Measurements from ENCODE around the gene DND1. TPM values are rescaled to one million over a fixed set of nuclear protein-coding genes. Genes with fewer than 3 reads are reported as not detected.
"Not testable (repeated sequence)": the region's sequence is repeated elsewhere in the genome, so short reads cannot be mapped to it uniquely, and the experiment has no call there.

Gene DND1
- total RNA-seq, result 1 to 10 TPM in 1 of 6 donors, under 1 TPM in 5; 0.37 to 1.0 (median 0.56) TPM
- polyA plus RNA-seq, result 1 to 10 TPM; 3.5 to 3.8 TPM

DNA sequence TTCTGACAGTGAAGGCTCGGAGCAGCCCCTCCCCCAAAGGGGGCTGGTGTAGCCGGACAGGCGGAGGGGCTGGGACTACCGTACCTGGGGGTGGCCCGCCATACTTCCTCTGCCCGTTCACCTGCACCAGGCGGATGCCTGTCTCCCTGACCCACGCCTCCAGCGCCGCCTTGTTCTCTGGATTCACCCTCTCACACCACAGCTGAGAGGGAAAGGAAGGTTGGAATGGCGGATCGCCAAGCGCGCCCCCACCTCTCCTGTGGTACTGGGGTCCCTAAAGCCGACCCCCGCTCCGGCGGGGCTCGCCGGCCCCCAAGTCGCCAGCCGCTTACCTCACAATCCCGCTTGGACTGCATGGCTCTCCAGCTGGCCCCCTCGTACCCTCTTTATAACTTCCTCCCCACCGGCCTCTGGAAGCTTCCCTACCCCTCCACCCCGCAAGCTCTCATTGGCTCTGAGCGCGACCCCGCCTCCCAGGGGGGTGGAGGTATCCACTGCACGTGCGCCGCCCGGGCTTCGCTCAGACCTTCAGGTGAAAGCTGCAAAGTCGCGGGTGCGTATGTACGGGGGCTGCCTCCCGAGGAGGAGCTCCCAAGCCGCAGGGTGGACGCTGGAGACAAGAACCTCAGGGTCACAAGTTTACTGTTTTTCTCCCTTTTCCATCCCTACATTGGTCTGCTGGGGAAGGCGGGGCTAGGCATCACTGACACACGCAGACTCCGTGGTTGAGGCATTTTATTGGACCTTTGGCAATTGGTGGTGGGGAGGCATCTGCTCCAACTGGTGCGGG, at the start of gene DND1:
TSS of gene DND1 (minus strand) at position 390 of the 790 bp plus-strand sequence. CDS start at position 356, 34 bp downstream.
- no peak within 1 kb of the TSS for H3K27ac ChIP-seq
- H3K27me3 ChIP-seq, result no peaks in the 10 kb centered on the region
- WGBS, 2 donors, result 90 to 91% methylated on average over 39 to 45 of the region's 45 CpGs
- peaks cover 0 to 54% (median 18%) of the 10 kb centered on the region in 3 donors for H3K36me3 ChIP-seq
- FAIRE-seq (no peak), ATAC-seq (peak in 1 of 4 donors; percentile 6), DNase-seq (peak in 2 of 6 donors; percentile 46 to 82)
- H3K4me1 ChIP-seq, result no peaks in the 10 kb centered on the region
- TF ChIP-seq, protein P1, sequence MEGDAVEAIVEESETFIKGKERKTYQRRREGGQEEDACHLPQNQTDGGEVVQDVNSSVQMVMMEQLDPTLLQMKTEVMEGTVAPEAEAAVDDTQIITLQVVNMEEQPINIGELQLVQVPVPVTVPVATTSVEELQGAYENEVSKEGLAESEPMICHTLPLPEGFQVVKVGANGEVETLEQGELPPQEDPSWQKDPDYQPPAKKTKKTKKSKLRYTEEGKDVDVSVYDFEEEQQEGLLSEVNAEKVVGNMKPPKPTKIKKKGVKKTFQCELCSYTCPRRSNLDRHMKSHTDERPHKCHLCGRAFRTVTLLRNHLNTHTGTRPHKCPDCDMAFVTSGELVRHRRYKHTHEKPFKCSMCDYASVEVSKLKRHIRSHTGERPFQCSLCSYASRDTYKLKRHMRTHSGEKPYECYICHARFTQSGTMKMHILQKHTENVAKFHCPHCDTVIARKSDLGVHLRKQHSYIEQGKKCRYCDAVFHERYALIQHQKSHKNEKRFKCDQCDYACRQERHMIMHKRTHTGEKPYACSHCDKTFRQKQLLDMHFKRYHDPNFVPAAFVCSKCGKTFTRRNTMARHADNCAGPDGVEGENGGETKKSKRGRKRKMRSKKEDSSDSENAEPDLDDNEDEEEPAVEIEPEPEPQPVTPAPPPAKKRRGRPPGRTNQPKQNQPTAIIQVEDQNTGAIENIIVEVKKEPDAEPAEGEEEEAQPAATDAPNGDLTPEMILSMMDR (IDR thresholded peaks at IDR 0.05), result no peak
- H3K9me3 ChIP-seq, result no peaks in the 10 kb centered on the region
- intact Hi-C loops (cut with DNase I), result no loop called here
- H3K4me3 ChIP-seq, result no peak within 1 kb of the TSS

DNA sequence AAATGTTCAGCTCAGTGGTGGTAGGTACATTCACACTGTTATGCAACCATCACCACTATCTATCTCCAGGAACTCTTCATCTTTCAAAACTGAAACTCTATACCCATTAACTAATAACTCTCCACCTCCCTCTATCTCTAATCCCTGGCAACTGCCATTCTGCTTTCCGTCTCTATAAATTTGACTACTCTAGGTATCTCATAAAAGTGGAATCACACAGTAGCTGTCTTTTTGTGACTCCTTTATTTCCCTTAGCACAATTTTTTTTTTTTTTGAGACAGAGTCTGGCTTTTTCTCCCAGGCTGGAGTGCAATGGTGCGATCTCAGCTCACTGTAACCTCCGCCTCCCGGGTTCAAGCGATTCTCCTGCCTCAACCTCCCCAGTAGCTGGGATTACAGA, 48.0 kb upstream of the DND1 start:
- 61 to 70% methylated on average over 5 of the region's 5 CpGs for WGBS, 2 donors
- H3K36me3 ChIP-seq; H3K4me3 ChIP-seq; H3K27me3 ChIP-seq; ATAC-seq; H3K4me1 ChIP-seq; H3K9me3 ChIP-seq; H3K27ac ChIP-seq; intact Hi-C loops (cut with DNase I); FAIRE-seq; DNase-seq: not testable (repeated sequence)

DNA sequence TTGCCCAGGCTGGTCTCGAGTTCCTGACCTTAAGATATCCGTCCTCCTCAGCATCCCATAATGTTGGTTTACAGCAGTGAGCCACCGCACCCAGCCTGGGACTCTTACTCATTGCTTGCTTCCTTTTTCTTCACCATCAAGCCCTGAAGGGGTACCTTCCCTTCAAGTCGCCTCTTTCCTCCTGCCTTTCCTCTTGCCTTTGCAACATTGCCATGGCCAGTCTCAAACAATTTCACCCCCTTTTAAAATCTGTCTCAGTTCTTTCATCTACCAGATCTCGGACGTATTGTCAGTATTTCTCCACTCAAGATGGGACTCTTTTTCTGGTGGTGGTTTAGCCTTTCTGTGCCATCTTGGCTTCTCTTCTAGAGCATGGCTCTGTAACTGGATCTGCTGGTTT, 47.4 kb upstream of the DND1 start:
- H3K27me3 ChIP-seq; H3K4me1 ChIP-seq; H3K27ac ChIP-seq; ATAC-seq; H3K9me3 ChIP-seq; H3K36me3 ChIP-seq; intact Hi-C loops (cut with DNase I); FAIRE-seq; H3K4me3 ChIP-seq; DNase-seq: not testable (repeated sequence)
- WGBS, 2 donors, result 38 to 48% methylated on average over 6 of the region's 6 CpGs

DNA sequence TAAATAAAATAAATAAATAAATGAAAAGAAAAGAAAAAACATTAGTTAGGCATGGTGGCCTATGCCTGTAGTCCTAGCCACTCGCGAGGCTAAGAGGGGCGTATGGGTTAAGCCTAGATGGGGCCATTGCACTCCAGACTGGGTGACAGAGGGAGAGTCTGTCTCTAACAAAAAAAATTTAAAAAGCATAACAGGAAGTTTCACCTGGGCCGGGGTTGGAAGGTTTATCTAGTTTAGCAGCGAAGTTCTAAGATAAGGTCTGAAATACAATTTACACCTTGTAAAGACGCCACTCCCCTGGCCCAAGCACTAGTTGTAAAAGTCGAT, 44.9 kb upstream of the DND1 start:
- no peak for ATAC-seq
- H3K4me1 ChIP-seq, result no peaks in the 10 kb centered on the region
- TF ChIP-seq, protein P1 (IDR thresholded peaks at IDR 0.05), result no peak
- intact Hi-C loops (cut with DNase I), result loop anchor here in 2 of 3 donors (10.0 kb wide), 2 partner anchors 343 to 353 kb away; partner anchors contain the start of gene SLC4A9 (in 1 of the 2)
- WGBS, 2 donors, result 49 to 56% methylated on average over 7 of the region's 7 CpGs
- no peak for FAIRE-seq
- H3K4me3 ChIP-seq, result peak overlapping the region in 1 of 4 donors; percentile 14
- peak overlapping the region in 2 of 4 donors; percentile 34 to 44 for H3K27ac ChIP-seq
- no peaks in the 10 kb centered on the region for H3K9me3 ChIP-seq
- no peak for DNase-seq
- H3K36me3 ChIP-seq, result no peaks in the 10 kb centered on the region
- H3K27me3 ChIP-seq, result peaks cover 0 to 6% (median 0%) of the 10 kb centered on the region in 4 donors

DNA sequence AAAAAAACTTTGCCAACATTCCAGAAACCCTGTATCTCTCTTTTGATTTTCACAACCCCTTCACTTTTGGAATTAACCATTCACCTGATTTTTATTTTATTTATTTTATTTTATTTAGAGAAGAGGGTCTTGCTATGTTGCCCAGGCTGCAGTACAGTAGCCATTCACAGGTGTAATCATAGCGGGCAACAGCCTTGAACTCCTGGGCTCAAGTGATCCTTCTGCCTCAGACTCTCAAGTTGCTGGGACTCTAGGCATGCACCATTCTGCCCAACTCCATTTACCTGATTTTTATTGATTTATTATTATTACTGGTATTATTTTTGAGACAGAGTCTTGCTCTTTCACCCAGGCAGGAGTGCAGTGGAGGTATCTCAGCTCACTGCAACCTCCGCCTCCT, 42.9 kb upstream of the DND1 start:
- not testable (repeated sequence) for DNase-seq, ATAC-seq, H3K4me1 ChIP-seq, H3K27me3 ChIP-seq, H3K4me3 ChIP-seq, FAIRE-seq, H3K27ac ChIP-seq, H3K9me3 ChIP-seq, H3K36me3 ChIP-seq
- WGBS, 2 donors, result 83 to 97% methylated on average over 2 of the region's 2 CpGs
- intact Hi-C loops (cut with DNase I), result loop anchor here in 2 of 3 donors (10.0 kb wide), 2 partner anchors 341 to 351 kb away; partner anchors contain the start of gene SLC4A9 (in 1 of the 2)

DNA sequence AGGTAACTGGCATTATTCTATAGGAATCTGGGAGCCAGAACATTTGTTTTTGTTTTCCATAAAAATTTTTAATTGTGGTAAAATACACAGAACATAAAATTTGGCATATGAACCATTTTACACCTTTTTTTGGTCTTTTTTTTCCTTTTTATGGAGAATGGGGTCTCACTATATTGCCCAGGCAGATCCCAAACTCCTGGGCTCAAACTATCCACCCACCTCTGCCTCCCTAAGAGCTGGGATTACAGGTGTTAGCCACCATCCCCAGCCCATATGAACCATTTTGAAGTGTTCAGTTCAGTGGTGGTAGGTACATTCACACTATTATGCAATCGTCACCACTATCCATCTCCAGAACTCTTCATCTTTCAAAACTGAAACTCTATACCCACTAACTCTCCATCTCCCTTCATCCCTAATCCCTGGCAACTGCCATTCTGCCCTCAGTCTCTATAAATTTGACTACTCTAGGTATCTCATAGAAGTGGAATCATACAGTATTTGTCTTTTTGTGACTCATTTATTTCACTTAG, 40.3 kb upstream of the DND1 start:
- WGBS, 2 donors, result 51 to 76% methylated on average over 1 of the region's 1 CpG
- intact Hi-C loops (cut with DNase I), result loop anchor here in 2 of 3 donors (10.0 kb wide), 2 partner anchors 339 to 349 kb away; partner anchors contain the start of gene SLC4A9 (in 1 of the 2)
- no peak overlapping the region for H3K27ac ChIP-seq
- H3K9me3 ChIP-seq, result no peaks in the 10 kb centered on the region
- no peaks in the 10 kb centered on the region for H3K36me3 ChIP-seq
- no peak for ATAC-seq
- no peaks in the 10 kb centered on the region for H3K27me3 ChIP-seq
- H3K4me1 ChIP-seq, result no peaks in the 10 kb centered on the region
- H3K4me3 ChIP-seq, result no peak overlapping the region
- FAIRE-seq, result no peak
- TF ChIP-seq, protein P1 (IDR thresholded peaks at IDR 0.05), result no peak
- DNase-seq, result no peak

All from pancreas (tissue), 10 donors.